Measurements from ENCODE around the gene ST6GALNAC4. TPM values are rescaled to one million over a fixed set of nuclear protein-coding genes. Genes with fewer than 3 reads are reported as not detected.
A peak's percentile ranks its signal among the peaks of the same experiment; 100 is the strongest.

ST6GALNAC4 gene
- total and polyA plus RNA-seq, 10 of the 15 experiments (the other 5 are each of a cell fraction or from before 2014, with no cell fraction given): 4.2 to 63.2 (median 35.2) TPM

GRCh38 chr9:127905004-127905728, 11.7 kb downstream of the ST6GALNAC4 start (continued):
- TF ChIP-seq KLF5 (IDR thresholded peaks at IDR 0.05; ENCODE audit: partially characterized antibody) (no peak), NFYA (IDR thresholded peaks at IDR 0.05; ENCODE audit: borderline replicate concordance, low read depth, low read length) (no peak), ZNF687 (IDR thresholded peaks at IDR 0.05) (no peak), MEF2B (IDR thresholded peaks at IDR 0.05; ENCODE audit: partially characterized antibody, poor library complexity, severe bottlenecking) (peak; percentile 32), ZNF207 (IDR thresholded peaks at IDR 0.05; ENCODE audit: borderline replicate concordance) (no peak), CEBPB (IDR thresholded peaks at IDR 0.05; ENCODE audit: borderline replicate concordance in 1 of 2, low read depth in 2 of 2, low read length in 2 of 2) (no peak), ZNF217 (IDR thresholded peaks at IDR 0.05) (no peak), ATF7 (IDR thresholded peaks at IDR 0.05; ENCODE audit: low read depth) (peak; percentile 43; the same call in 1 of the 2 replicates), LARP7 (IDR thresholded peaks at IDR 0.05) (no peak)
- TF ChIP-seq, protein P1, sequence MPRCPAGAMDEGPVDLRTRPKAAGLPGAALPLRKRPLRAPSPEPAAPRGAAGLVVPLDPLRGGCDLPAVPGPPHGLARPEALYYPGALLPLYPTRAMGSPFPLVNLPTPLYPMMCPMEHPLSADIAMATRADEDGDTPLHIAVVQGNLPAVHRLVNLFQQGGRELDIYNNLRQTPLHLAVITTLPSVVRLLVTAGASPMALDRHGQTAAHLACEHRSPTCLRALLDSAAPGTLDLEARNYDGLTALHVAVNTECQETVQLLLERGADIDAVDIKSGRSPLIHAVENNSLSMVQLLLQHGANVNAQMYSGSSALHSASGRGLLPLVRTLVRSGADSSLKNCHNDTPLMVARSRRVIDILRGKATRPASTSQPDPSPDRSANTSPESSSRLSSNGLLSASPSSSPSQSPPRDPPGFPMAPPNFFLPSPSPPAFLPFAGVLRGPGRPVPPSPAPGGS (IDR thresholded peaks at IDR 0.05; ENCODE audit: borderline replicate concordance, insufficient read depth, low read depth, low read length, poor library complexity, severe bottlenecking): peak; percentile 13
